HepG2 (cell line): ENCODE results near the gene NLE1. TPM values are rescaled to one million over a fixed set of nuclear protein-coding genes. Genes with fewer than 3 reads are reported as not detected.
A peak's percentile ranks its signal among the peaks of the same experiment; 100 is the strongest.

ENCODE experiments used
- CREM ChIP-seq, 2 experiments: sonication (generic) in 1 of 2; formaldehyde crosslinking in 1 of 2; IDR thresholded peaks; 2 replicates each; pipeline versions ENCODE4 v1.4.0 to v1.6.1; 2016 to 2020; ENCODE audit warnings: antibody characterized with exemption in 1 of 2, mild to moderate bottlenecking in 1 of 2, missing genetic modification reagents in 1 of 2
- HDAC2 ChIP-seq: sonication (generic); formaldehyde crosslinking; IDR thresholded peaks from 2 replicates; pipeline ENCODE4 v1.4.0; 2020; ENCODE audit warnings: missing genetic modification reagents
- JARID2 ChIP-seq: sonication (generic); formaldehyde crosslinking; IDR thresholded peaks from 2 replicates; pipeline ENCODE4 v1.8.1; 2023; ENCODE audit warnings: missing genetic modification reagents, inconsistent platforms; ENCODE audit not compliant: insufficient replicate concordance
- KDM5A ChIP-seq: fragments of 200-600 bp; sonication (generic); IDR thresholded peaks from 2 replicates; pipeline ENCODE4 v1.7.0; 2018; ENCODE audit warnings: antibody characterized with exemption, mild to moderate bottlenecking, low read length, borderline replicate concordance
- NFIC ChIP-seq: IDR thresholded peaks from 2 replicates; pipeline ENCODE4 v1.6.1; 2012; ENCODE audit warnings: mild to moderate bottlenecking, low read length, inconsistent platforms
- SRSF1 ChIP-seq: fragments of 200-400 bp; formaldehyde crosslinking; optimal IDR thresholded peaks from 2 replicates; pipeline ENCODE3; 2017; ENCODE audit warnings: mild to moderate bottlenecking, low read depth, low read length, moderate library complexity
- ZNF468 ChIP-seq: sonication (generic); formaldehyde crosslinking; IDR thresholded peaks from 2 replicates; pipeline ENCODE4 v1.8.0; 2022; ENCODE audit warnings: mild to moderate bottlenecking, moderate library complexity, missing genetic modification reagents
- polyA plus RNA-seq, 8 experiments: library from polyadenylated mRNA; depleted of rRNA in 3 of 8; stranded (reverse) in 7 of 8; unstranded in 1 of 8; fragments of >200 nt; fragmentation: Illumina TruSeq in 4 of 8; extraction: Trizol in 4 of 8; gene quantifications; 2 replicates each; pipeline versions ENCODE4 v1.2.1 to v1.2.3, GENCODE V29; 2011 to 2016; ENCODE audit warnings: low read depth in 4 of 8, missing spikeins in 1 of 8, mixed read lengths in 1 of 8; ENCODE audit not compliant: insufficient read depth in 1 of 8
- total RNA-seq, 5 experiments: library from RNA; depleted of rRNA; stranded (reverse); fragments of >200 nt; fragmentation: Illumina TruSeq; extraction: Trizol; gene quantifications; 2 replicates each; pipeline ENCODE4 v1.2.3, GENCODE V29; 2016; ENCODE audit warnings: low read depth in 1 of 5
- TF ChIP-seq, protein P1 (sequence below): sonication (generic); formaldehyde crosslinking; IDR thresholded peaks from 2 replicates; pipeline ENCODE4 v1.4.0; 2020; ENCODE audit warnings: missing genetic modification reagents, borderline replicate concordance
- TF ChIP-seq, protein P2 (sequence below): sonication (generic); formaldehyde crosslinking; IDR thresholded peaks from 2 replicates; pipeline ENCODE4 v1.8.0; 2022; ENCODE audit warnings: missing genetic modification reagents, mild to moderate bottlenecking, moderate library complexity, borderline replicate concordance
- TF ChIP-seq, protein P3 (sequence below): sonication (generic); formaldehyde crosslinking; IDR thresholded peaks from 2 replicates; pipeline ENCODE4 v1.4.0; 2020; ENCODE audit warnings: mild to moderate bottlenecking, low read depth, missing genetic modification reagents

NLE1 gene
- total and polyA plus RNA-seq, 2 of the 13 experiments (the other 11 are each of a cell fraction or from before 2014, with no cell fraction given): 20.3 to 34.5 TPM

GRCh38 chr17:35088356-35088880 lies 53.7 kb downstream of the NLE1 start (continued):
- TF ChIP-seq, protein P1, sequence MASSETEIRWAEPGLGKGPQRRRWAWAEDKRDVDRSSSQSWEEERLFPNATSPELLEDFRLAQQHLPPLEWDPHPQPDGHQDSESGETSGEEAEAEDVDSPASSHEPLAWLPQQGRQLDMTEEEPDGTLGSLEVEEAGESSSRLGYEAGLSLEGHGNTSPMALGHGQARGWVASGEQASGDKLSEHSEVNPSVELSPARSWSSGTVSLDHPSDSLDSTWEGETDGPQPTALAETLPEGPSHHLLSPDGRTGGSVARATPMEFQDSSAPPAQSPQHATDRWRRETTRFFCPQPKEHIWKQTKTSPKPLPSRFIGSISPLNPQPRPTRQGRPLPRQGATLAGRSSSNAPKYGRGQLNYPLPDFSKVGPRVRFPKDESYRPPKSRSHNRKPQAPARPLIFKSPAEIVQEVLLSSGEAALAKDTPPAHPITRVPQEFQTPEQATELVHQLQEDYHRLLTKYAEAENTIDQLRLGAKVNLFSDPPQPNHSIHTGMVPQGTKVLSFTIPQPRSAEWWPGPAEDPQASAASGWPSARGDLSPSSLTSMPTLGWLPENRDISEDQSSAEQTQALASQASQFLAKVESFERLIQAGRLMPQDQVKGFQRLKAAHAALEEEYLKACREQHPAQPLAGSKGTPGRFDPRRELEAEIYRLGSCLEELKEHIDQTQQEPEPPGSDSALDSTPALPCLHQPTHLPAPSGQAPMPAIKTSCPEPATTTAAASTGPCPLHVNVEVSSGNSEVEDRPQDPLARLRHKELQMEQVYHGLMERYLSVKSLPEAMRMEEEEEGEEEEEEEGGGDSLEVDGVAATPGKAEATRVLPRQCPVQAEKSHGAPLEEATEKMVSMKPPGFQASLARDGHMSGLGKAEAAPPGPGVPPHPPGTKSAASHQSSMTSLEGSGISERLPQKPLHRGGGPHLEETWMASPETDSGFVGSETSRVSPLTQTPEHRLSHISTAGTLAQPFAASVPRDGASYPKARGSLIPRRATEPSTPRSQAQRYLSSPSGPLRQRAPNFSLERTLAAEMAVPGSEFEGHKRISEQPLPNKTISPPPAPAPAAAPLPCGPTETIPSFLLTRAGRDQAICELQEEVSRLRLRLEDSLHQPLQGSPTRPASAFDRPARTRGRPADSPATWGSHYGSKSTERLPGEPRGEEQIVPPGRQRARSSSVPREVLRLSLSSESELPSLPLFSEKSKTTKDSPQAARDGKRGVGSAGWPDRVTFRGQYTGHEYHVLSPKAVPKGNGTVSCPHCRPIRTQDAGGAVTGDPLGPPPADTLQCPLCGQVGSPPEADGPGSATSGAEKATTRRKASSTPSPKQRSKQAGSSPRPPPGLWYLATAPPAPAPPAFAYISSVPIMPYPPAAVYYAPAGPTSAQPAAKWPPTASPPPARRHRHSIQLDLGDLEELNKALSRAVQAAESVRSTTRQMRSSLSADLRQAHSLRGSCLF (CRISPR knock-in tag): no peak
- TF ChIP-seq, protein P2, sequence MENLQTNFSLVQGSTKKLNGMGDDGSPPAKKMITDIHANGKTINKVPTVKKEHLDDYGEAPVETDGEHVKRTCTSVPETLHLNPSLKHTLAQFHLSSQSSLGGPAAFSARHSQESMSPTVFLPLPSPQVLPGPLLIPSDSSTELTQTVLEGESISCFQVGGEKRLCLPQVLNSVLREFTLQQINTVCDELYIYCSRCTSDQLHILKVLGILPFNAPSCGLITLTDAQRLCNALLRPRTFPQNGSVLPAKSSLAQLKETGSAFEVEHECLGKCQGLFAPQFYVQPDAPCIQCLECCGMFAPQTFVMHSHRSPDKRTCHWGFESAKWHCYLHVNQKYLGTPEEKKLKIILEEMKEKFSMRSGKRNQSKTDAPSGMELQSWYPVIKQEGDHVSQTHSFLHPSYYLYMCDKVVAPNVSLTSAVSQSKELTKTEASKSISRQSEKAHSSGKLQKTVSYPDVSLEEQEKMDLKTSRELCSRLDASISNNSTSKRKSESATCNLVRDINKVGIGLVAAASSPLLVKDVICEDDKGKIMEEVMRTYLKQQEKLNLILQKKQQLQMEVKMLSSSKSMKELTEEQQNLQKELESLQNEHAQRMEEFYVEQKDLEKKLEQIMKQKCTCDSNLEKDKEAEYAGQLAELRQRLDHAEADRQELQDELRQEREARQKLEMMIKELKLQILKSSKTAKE (CRISPR knock-in tag): peak; percentile 61; the same call in 1 of the 2 replicates
- TF ChIP-seq JARID2 (CRISPR knock-in tag): no peak
- TF ChIP-seq SRSF1: no peak
- no peak for TF ChIP-seq CREM (IDR thresholded peaks at IDR 0.05)
- TF ChIP-seq CREM (CRISPR knock-in tag; IDR thresholded peaks at IDR 0.05): no peak
- no peak for TF ChIP-seq ZNF468 (CRISPR knock-in tag)
- TF ChIP-seq, protein P3, sequence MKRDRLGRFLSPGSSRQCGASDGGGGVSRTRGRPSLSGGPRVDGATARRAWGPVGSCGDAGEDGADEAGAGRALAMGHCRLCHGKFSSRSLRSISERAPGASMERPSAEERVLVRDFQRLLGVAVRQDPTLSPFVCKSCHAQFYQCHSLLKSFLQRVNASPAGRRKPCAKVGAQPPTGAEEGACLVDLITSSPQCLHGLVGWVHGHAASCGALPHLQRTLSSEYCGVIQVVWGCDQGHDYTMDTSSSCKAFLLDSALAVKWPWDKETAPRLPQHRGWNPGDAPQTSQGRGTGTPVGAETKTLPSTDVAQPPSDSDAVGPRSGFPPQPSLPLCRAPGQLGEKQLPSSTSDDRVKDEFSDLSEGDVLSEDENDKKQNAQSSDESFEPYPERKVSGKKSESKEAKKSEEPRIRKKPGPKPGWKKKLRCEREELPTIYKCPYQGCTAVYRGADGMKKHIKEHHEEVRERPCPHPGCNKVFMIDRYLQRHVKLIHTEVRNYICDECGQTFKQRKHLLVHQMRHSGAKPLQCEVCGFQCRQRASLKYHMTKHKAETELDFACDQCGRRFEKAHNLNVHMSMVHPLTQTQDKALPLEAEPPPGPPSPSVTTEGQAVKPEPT (CRISPR knock-in tag): no peak
- peak; percentile 19; the same call in 1 of the 2 replicates for TF ChIP-seq HDAC2 (CRISPR knock-in tag)
- no peak for TF ChIP-seq NFIC
- peak; percentile 64; the same call in 1 of the 2 replicates for TF ChIP-seq KDM5A
